Kidney capillary endothelial cell (primary cell): ENCODE data around the gene GABARAPL2.
"Not testable (repeated sequence)": the region's sequence is repeated elsewhere in the genome, so short reads cannot be mapped to it uniquely, and the experiment has no call there.

Source experiments
- DNase-seq: peaks from one replicate; pipeline ENCODE4 v3.0.0-alpha.2; 2018; ENCODE audit warnings: low spot score

GABARAPL2 gene

DNA sequence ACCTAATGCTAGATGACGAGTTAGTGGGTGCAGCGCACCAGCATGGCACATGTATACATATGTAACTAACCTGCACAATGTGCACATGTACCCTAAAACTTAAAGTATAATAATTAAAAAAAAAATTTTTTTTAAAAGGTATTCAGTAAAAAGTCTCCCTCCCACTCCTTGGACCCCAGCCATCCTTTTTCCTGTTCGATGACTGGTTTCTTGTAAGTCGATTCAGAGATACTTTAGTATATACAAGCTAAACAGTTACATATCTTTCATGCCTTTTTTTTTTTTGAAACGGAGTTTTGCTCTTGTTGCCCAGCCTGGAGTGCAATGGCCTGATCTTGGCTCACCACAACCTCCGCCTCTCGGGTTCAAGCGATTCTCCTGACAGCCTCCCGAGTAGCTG, 25.7 kb downstream of the GABARAPL2 start:
- not testable (repeated sequence) for DNase-seq

DNA sequence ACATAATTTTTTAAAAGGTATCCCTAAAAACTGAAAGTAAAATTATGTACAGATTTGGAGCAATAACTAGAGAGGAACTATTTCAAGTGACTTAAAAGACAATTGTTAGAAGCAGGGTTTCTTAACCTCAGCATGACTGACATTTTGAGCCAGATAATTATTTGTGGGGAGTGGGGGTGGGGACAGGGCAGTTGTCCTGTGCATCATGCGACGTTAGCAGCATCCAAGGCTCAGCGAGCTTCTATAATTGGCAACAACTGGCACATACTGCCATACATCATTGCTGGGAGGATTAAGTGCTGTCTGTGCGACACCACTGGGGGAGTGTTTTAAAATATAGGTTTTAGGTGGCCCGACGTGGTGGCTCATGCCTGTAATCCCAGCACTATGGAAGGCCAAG, 27.1 kb downstream of the GABARAPL2 start:
- DNase-seq = no peak

DNA sequence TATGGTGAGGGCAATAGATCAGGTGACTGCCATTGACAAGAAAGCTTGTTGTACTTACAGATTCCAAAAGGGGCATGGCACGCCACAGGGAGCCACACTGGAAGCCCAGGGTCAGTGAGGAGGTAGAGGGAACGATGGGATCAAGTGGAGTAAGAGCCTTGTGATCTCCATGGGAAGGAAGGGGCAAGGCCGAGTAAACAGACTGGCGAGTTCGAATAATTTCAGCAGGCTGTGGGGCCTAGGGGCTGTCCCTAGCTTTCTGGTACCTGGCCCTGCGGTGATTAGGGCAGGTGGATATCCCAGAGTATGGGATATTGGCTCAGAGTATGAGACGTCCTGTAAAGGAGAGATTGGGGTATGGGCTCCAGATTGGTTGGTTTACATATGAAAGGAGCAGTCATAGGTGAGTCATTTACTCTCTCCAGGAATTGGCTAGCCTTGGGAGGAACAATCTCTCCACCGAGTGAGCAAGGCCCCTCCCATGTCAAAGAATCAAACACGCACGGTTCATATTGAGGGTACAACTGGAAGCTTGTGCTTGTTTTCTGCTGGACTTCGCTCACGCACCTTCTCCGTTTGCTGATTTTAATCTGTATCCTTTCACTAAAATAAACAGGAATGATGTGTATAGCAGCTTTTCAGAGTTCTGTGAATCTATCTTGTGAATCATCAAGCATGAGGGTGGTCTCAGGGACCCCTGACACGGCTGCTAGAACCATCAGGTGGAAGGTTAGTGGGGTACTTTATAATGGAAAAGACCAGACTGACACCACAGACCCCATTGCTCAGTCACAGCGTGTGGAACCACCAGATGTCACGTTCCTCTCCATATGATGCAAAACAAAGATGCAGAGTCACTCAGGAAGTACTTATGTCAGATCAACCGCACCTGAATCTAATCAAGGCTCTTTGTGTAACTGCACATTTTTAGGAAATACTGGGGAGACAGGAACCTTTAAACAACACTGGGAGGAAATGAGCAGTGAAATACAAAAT, 27.9 kb downstream of the GABARAPL2 start:
- DNase-seq = peak; percentile 71

DNA sequence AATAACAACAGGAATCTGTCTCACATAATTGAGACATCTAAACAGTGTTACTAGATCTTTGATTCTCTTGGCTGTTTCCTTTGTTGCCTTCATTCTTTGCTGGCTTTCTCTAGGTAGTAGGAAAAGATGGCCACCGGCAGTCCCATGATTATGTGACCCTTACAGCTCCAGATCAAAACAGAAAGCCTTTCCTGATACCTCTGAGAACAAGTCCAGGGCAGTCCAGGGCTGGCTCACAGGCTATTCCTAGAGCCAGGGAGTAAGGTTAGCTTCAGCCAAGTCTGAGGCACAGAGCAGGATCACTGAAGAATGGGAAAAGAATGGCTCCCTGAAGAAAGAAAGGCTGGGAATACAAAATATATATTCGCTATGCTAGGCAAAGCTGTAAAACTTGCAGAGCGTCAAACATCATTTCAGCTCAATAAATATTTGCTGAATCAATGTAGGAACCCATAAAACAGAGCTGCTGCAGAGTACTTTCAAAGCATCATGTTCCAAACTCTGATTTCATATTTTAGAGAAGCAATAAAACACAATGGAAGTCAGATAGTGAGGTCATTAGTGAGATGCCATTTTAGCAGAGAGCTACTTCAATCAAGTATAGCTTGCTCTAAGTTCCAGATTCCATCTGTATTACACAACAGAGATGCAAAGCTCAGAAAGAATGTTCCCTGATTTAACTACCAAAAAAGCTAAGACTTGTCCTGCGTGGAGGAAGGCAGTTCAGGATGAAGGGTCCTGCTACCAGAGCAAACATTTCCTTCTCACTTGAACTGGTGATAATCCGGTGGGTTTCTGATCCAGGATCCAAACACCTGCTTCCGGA, 33.5 kb downstream of the GABARAPL2 start:
- no peak for DNase-seq

DNA sequence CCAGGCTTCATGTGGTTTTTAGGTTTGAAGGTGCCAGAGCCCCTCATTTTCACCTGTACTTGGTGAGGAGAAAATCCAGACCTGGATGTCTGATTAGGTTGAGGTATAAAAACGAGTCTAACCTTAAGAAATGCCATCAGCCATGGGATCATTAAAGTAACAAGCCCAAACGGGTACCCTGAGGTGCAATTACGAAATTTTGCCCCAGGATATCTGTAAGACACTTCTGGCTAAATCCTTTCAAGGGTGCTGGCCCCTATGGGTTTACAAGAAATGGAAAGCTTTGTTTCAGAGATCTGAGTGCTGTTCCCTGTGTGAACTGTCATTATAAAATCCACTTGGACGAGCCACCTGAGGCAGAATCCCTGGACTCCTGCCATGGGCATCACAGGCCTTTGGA, 37.1 kb downstream of the GABARAPL2 start:
- DNase-seq = no peak

DNA sequence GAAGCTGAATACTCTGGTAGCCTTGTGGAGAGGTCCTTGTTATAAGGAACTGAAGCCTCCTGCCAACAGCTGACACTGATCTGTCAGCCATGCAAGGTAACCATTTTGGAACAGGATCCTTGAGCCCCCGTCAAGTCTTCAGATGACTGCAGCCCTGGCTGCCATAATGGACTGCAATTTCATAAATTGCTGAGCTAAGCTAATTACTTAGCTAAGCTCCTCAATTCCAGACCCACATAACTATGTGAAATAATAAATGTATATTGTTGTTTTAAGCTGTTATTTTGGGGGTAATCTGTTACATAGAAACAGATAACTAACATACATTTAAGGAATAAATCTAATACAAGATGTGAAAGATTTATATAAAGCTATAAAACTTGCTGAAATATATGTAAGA, 40.3 kb downstream of the GABARAPL2 start:
- no peak for DNase-seq

DNA sequence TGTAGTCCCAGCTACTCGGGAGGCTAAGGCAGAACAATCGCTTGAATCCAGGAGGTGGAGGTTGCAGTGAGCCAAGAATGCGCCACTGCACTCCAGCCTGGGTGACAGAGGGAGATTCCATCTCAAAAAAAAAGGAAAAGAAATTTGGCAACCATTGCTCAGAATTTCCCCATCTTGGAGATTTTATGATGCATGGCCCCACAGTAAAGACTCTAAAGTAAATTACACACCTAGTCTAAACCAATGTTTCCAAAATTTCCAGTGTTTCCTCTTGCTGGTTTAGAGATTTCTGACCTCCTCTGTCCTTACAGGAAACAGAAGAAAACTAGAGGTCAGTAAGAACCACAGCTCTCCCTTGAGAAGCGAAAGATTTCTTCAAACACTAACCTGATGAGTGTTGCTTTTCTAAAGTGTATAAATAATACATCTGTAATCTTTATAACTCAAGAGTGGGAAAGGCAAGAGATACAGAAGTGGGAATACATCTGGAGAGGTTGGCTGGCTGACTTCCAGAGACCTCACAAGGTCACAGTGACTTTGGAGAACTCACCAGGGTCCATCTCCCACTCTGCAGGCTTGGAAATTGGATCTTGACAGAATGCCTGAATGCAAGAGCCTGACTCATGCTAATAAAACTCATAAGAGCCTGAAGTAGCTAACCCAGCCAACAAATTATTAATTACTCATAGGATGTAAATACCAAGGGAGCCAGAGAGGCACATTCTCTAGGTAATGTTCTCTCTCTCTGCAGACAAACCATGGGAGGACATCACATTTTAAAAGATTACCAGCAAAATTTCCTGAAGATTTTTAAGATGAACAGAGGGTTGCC, 48.1 kb downstream of the GABARAPL2 start:
- peak; percentile 40 for DNase-seq

DNA sequence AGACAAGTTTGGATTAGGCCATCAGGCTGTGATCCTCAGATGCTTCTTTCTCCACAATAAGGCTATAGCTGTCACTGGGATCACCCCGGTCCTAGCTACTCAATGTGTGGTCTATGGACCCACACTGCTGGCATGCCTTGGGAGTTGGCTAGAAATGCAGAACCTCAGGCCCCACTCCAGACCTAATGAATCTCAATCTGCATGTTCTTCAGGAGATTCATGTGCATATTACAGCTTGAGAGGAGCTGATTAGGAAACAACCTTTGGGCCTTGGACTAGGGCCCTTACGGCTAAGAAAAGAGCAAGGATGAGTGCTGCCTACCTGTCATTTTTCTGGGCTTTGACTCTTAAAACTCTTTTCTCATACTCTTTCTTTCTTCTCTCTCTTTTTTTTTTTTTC, 49.4 kb downstream of the GABARAPL2 start:
- DNase-seq = no peak

DNA sequence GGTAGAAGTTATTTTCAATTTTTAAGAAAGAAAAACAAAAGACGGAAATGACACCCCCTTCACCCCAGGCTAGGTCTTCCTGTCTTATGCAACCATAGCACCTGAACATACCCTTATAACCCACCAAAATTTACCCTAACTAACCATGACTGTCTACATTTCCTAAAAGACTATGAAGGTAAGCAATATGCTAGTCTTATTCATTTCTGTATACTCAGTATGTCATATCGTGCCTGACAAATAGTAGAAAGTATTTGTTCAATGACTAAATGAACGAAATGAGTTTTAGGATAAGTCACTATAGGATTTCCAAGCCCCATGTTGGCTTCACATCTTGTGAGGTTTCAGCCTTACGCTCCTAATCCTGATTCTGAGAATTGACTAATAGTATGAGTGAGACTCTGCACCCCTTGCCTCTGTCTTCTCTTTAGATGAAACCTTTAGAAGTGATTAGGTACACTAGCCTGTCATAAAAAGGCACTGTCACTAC, 50.4 kb downstream of the GABARAPL2 start:
- DNase-seq = no peak

DNA sequence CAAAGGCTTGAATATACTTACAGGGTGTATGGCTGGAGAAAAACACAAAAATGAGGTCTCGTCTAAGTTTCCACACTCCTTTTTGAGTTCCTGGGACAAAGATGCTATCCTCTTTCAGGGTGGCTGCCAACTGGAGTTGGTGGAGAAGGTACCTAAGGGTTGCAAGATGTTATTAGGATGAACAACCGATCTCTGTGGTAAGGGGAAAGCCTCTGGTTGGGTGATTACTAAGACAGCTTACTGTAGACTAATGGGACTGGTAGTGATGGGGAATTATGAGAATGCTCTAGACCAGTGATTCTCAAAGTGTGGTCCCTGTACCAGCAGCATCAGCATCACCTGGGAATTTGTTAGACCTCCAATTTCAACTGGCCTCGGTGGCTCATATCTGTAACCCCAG, 50.9 kb downstream of the GABARAPL2 start:
- no peak for DNase-seq

DNA sequence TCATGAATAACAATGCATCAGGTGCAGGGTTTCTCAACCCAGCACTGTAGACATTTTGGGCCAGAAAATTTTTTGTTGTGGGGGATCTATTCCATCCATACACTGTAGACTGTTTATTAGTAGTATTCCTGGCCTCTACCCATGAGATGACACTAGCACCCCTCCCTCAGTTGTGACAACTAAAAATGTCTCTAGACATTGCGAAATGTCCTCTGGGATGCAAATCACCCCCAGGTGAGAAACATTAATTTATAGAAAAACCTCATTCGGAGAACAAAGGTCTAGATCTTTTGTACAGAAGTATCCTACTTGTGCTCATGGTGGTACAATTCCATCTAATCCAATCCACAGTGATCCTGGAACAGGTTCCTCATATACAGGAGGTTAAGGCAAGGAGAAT, 52.6 kb downstream of the GABARAPL2 start:
- no peak for DNase-seq

DNA sequence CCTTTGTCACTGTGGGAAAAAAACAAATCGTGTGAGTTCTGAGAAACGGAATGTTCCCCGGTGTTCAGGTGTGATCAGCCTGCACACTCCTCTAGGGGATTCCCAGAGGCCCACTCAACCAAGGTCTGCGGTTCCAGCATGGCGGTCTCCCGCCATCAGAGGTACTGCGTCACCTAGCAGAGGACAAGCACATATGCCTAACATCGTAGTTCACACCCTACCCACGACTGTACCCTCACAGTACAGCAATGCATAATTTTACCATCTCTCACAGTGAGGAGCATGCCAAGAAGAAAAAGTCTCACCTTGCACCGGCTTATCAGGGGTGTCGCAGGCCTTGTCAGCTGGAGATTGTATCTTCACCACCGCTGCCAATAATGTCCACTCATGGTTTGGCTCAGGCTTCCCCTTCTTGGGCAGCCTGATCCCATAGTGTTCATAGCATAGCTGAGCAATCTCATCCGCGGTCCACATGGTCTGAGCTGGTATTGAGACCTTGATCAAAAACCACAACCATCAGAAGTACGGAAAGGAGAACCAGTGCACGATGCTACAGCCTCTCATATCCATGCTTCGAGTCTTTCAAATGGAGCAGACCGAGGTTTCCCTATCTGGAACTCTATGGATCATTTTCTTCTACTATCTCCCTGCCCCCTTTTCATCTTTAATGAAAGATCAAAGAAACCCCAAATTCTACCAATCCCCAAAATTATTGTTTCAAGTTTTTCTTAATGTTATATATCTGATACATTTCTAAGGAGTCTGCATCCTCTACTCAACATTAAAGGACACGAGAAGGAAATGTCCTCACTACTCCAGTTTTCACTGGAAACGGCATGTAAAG, 54.4 kb downstream of the GABARAPL2 start:
- no peak for DNase-seq

DNA sequence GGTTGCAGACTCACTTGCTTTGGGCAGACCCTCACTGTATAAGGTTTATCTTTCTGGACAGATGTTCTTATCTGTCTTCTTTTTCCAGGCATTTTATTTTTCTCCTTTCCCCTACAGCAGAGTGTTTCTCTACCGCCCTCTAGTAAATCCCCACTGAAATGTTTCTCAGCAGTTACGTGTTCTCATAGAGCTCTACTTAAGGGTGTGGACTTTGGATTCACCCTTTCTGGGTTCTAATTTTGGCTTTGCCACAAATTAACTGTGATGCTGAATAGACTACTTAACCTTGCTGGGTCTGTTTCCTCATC, 54.9 kb downstream of the GABARAPL2 start:
- DNase-seq = no peak

DNA sequence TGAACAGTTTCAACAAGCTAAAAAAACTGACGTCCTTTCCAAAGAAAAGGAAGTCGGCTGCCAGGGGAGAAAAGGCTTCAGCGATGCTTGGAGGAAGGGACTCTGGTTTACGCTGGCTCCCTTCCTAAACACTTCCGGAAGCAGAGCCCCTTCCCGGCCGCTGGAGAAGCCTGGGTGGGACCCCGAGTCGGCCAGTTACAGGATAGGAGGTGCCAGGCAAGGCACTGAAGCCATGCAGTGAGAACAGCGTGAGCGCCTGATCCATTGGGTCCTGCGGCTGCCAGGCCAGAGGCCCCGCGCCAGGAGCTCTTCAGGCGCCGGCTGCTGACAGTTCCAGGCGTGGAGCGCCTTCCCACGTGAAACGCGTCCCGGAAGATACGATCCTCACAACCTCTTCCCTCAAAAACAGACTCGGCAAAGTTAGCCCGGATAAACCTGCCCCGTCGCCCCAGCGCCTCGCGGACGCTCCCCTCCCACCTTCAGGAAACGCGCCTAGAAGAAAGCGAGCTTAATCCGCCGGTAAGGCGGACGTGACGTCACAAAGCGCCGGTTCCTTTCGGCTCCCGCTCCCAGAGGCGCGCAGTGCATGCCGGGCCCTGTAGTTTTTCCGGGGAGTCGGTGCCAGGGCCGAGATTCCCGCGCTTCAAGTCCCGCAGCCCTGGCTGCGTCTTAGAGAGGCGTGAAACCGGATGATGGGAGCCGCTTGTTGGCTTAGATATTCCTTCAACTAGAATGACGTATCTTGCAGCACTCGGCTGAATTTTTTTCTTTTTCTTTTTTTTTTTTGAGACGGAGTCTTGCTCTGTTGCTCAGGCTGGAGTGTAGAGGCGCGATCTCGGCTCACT, 56.8 kb downstream of the GABARAPL2 start, which contains the start of gene ADAT1:
Gene ADAT1, minus strand, starts transcription at position 521 of the 845 bp plus-strand sequence. CDS start 2,482 bp downstream, outside the sequence.
- DNase-seq = peak; percentile 97

DNA sequence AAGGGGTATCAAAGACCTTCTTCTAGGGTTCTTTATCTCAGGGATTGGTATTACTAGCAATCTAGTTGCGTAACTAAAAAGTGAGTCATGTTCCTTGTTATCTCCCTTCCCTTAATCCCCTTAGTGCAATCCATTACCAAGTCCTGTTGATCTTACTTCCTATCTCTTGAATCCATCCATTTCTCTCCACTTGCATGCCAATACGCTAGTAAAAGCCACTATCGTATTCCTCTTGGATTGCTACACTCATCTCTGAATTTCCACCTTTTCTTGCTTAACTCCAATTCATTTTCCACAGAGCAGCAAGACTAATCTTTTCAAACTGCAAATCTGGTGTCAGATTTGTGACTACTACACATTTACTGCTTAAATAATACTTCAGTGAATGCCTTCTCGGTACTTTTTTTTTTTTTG, 58.7 kb downstream of the GABARAPL2 start:
- DNase-seq = no peak

DNA sequence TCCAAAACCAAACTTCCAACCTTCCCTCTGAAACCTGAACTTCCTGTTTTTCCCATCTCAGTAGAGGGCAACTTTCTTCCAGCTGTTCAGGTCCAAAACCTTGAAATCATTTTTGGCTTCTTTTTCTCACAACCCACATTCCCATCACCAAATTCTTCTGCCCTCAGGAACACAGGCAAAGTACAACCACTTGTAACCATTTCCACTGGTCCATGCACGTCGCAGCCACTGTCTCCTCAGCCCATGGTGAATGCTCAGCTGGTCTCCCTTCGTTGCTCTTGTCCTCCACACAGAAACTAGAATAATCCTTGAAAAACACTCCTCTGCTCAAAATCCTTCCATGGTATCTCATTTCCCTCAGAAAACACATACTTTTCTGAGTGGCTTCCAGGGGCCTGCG, 60.6 kb downstream of the GABARAPL2 start:
- DNase-seq = no peak
